ENCODE data around the gene COL11A1. TPM values are rescaled to one million over a fixed set of nuclear protein-coding genes. Genes with fewer than 3 reads are reported as not detected.

The COL11A1 gene
- total RNA-seq, 1 experiment from 2014 or later, result not detected

DNA sequence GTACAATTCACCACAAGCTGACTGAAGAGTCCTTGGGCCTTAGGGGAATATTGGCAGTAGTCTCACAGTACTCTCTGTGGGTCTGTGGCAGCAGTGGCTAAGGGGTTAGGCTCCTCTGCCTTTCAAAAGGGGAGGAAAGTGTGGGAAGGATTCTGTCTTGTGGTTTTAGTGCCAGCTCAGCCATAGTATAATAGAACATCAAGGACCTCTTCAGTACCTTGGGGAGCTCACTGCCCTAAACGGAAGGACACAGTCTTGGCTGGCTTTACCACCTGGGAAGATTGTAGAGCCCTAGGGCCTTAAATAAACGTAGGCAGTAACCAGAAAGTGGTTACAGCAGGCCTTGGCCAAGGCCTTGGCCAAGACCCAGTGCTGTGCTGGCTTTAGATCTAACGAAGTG, 265.7 kb downstream of the COL11A1 start:
- Histone ChIP-seq H3K4me3 (no peak overlapping the region), H3F3A (ENCODE audit: insufficient read depth, low read depth) (peaks cover 8% of the 10 kb centered on the region), H3K27me3 (ENCODE audit: insufficient read depth, low read depth) (no peaks in the 10 kb centered on the region), H2AFZ (no peak overlapping the region), H4K20me1 (ENCODE audit: insufficient read depth) (no peaks in the 10 kb centered on the region), H3K79me2 (ENCODE audit: low read depth) (no peaks in the 10 kb centered on the region), H3K4me1 (replicated peaks; ENCODE audit: insufficient read depth) (peaks cover 16% of the 10 kb centered on the region), H3K9me3 (ENCODE audit: insufficient read depth, low read depth) (no peaks in the 10 kb centered on the region), H3K4me2 (no peak overlapping the region), H3K27ac (no peak overlapping the region), H3K9me2 (ENCODE audit: insufficient read depth) (0 out of 2 replicates have a peak, but pooled peaks cover 3% of the 10 kb centered on the region), H3K36me3 (ENCODE audit: low read depth) (no peaks in the 10 kb centered on the region)
- BruUV-seq (replicated peaks), result no TSS peak
- DNase-seq, result no peak
- intact Hi-C loops (cut with micrococcal nuclease; ENCODE audit: unreplicated experiment), result no loop called here
- TF ChIP-seq, protein P1, sequence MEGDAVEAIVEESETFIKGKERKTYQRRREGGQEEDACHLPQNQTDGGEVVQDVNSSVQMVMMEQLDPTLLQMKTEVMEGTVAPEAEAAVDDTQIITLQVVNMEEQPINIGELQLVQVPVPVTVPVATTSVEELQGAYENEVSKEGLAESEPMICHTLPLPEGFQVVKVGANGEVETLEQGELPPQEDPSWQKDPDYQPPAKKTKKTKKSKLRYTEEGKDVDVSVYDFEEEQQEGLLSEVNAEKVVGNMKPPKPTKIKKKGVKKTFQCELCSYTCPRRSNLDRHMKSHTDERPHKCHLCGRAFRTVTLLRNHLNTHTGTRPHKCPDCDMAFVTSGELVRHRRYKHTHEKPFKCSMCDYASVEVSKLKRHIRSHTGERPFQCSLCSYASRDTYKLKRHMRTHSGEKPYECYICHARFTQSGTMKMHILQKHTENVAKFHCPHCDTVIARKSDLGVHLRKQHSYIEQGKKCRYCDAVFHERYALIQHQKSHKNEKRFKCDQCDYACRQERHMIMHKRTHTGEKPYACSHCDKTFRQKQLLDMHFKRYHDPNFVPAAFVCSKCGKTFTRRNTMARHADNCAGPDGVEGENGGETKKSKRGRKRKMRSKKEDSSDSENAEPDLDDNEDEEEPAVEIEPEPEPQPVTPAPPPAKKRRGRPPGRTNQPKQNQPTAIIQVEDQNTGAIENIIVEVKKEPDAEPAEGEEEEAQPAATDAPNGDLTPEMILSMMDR (conservative IDR thresholded peaks at IDR 0.05), result no peak
- no peak for TF ChIP-seq EZH2 (IDR thresholded peaks at IDR 0.05; ENCODE audit: low read depth)
- ChIA-PET POLR2A (ENCODE audit: unreplicated experiment) (no interaction called here), CTCF (no interaction called here)

DNA sequence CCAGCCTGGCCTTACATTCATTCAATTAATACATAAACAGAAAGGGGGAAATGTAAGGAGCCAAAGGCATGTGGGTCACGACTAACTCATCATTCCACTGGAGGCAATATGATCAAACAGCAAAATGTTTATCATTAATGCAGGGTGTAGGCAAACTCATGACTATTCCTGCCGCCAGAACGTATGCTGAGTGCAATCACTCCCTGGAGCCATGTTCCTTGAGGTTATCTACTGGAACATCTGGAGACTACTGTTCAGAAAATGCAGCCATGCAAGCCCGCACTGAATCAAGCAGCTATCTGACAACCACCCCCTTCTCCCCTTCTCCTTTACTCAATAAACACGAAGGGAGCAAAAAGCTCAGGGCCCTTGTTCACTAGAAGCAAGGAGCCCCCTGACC, 267.6 kb downstream of the COL11A1 start:
- intact Hi-C loops (cut with micrococcal nuclease; ENCODE audit: unreplicated experiment), result no loop called here
- CTCF ChIA-PET, result no interaction called here

GRCh38 chr1:102838016-102838415, 270.3 kb downstream of the COL11A1 start:
- no peaks in the 10 kb centered on the region for H3K79me2 ChIP-seq (ENCODE audit: low read depth)
- H4K20me1 ChIP-seq (ENCODE audit: insufficient read depth), result no peaks in the 10 kb centered on the region
- H3F3A ChIP-seq (ENCODE audit: insufficient read depth, low read depth), result peaks cover 35% of the 10 kb centered on the region
- POLR2A ChIA-PET (ENCODE audit: unreplicated experiment), result interaction anchor here (0.7 kb wide), 1 partner anchor 60 kb away, joined by 4 read pairs; no protein-coding TSS in a partner anchor
- no peak for TF ChIP-seq EZH2 (IDR thresholded peaks at IDR 0.05; ENCODE audit: low read depth)
- TF ChIP-seq, protein P1 (conservative IDR thresholded peaks at IDR 0.05), result no peak
- H3K27ac ChIP-seq, result peak overlapping the region; percentile 80
- peak overlapping the region; percentile 2; the same call in 1 of the 2 replicates for H3K4me3 ChIP-seq
- CTCF ChIA-PET, result no interaction called here
- H3K36me3 ChIP-seq (ENCODE audit: low read depth), result no peaks in the 10 kb centered on the region
- peaks cover 62% of the 10 kb centered on the region for H3K4me1 ChIP-seq (replicated peaks; ENCODE audit: insufficient read depth)
- no TSS peak for BruUV-seq (replicated peaks)
- H3K4me2 ChIP-seq, result peak overlapping the region; percentile 71
- no peak for DNase-seq
- H2AFZ ChIP-seq, result no peak overlapping the region
- intact Hi-C loops (cut with micrococcal nuclease; ENCODE audit: unreplicated experiment), result loop anchor here (5.0 kb wide), 1 partner anchor 59 kb away; no protein-coding TSS in a partner anchor
- 0 out of 2 replicates have a peak, but pooled peaks cover 1% of the 10 kb centered on the region for H3K9me3 ChIP-seq (ENCODE audit: insufficient read depth, low read depth)
- H3K9me2 ChIP-seq (ENCODE audit: insufficient read depth), result no peaks in the 10 kb centered on the region
- H3K27me3 ChIP-seq (ENCODE audit: insufficient read depth, low read depth), result no peaks in the 10 kb centered on the region

More for the DNA sequence above, 267.6 kb downstream of the COL11A1 start:
- H3K9me3 ChIP-seq (ENCODE audit: insufficient read depth, low read depth), result no peaks in the 10 kb centered on the region
- BruUV-seq (replicated peaks), result no TSS peak
- peaks cover 35% of the 10 kb centered on the region for H3K4me1 ChIP-seq (replicated peaks; ENCODE audit: insufficient read depth)
- DNase-seq, result no peak
- no peak overlapping the region for H3K27ac ChIP-seq
- H3K4me2 ChIP-seq, result no peak overlapping the region
- no peaks in the 10 kb centered on the region for H3K79me2 ChIP-seq (ENCODE audit: low read depth)
- H3K4me3 ChIP-seq, result no peak overlapping the region
- H3K9me2 ChIP-seq (ENCODE audit: insufficient read depth), result 0 out of 2 replicates have a peak, but pooled peaks cover 3% of the 10 kb centered on the region
- no peaks in the 10 kb centered on the region for H4K20me1 ChIP-seq (ENCODE audit: insufficient read depth)
- no peak for TF ChIP-seq EZH2 (IDR thresholded peaks at IDR 0.05; ENCODE audit: low read depth)
- TF ChIP-seq, protein P1 (conservative IDR thresholded peaks at IDR 0.05), result no peak
- H3K36me3 ChIP-seq (ENCODE audit: low read depth), result no peaks in the 10 kb centered on the region
- POLR2A ChIA-PET (ENCODE audit: unreplicated experiment), result no interaction called here
- peaks cover 19% of the 10 kb centered on the region for H3F3A ChIP-seq (ENCODE audit: insufficient read depth, low read depth)
- no peaks in the 10 kb centered on the region for H3K27me3 ChIP-seq (ENCODE audit: insufficient read depth, low read depth)
- no peak overlapping the region for H2AFZ ChIP-seq

Measured in PC-9 (cell line).